Measurements from ENCODE around the gene ASCL1.

The ASCL1 gene

GRCh38 chr12:102977945-102978706 is 20.7 kb downstream of the ASCL1 start:
- no peak for DNase-seq (ENCODE audit: low read depth)

GRCh38 chr12:102980350-102980749 is 22.9 kb downstream of the ASCL1 start:
- DNase-seq (ENCODE audit: low read depth), result no peak

- DNase-seq (ENCODE audit: low read depth), result no peak
Measured at GRCh38 chr12:102990419-102990818, 32.9 kb downstream of the ASCL1 start.

DNA sequence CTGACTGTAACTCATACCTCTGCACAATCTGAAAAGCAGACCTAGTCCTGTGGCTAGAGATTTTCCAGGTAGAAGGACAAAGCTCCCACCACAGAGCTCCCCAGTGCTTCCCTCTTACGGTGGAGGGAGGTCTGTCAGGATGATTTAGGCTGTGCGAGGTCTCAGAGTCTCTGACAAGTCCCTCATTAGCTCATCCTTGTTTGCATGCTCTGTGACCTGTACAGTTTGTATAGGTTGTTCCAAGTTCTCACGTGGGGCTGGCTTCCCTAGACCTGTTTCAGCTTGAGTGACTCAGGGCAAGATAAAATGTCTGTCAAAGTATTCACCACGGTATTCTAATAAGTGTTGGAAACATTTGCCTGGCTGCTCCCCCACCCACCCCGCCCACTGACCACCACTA is 34.8 kb downstream of the ASCL1 start:
- DNase-seq (ENCODE audit: low read depth), result no peak

DNA sequence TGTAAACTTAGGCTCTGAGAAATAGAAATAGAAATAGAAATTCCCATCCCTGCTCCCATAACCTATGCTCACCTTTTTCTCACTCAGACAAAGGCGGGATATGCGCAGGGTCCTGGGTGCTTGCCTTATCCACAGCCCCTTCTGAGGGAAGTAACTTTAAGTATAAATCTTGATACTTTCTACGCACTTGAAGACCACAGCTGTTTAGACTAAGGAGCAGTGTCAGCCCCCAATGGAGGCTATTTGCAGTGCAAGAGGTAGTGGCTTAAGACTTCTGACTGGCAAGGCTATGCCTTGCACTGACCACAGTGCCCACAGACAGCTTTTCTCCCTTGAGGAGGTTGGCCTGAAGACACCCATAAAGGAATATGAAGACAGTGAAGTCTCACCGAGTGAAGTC is 35.2 kb downstream of the ASCL1 start:
- no peak for DNase-seq (ENCODE audit: low read depth)

DNA sequence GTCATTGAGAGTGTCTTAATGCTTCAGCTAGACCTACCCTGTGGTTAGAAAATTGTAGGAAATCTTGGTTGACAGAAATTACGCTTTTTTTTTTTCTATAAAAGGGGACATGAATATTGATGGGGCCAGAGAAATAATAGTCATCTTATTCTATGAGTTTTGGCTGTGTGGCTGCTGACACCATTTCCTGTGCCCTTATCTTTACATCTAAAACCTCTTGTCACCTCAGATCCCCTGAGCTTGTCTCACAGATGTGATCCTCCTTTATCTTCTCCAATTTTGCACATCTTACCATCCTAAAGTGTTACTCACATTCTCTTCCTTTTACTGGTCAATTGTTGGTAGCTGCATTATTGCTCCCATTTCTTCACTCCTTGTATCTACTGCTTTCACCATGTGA is 36.1 kb downstream of the ASCL1 start:
- no peak for DNase-seq (ENCODE audit: low read depth)

- DNase-seq (ENCODE audit: low read depth), result no peak
Measured at GRCh38 chr12:102995372-102995771, 37.9 kb downstream of the ASCL1 start.

All from amniotic epithelial cell (primary cell).